Heart left ventricle (tissue), 16 donors: ENCODE measurements around the gene FXYD3. TPM values are rescaled to one million over a fixed set of nuclear protein-coding genes. Genes with fewer than 3 reads are reported as not detected.
A peak's percentile ranks its signal among the peaks of the same experiment; 100 is the strongest.
"Not testable (repeated sequence)": the region's sequence is repeated elsewhere in the genome, so short reads cannot be mapped to it uniquely, and the experiment has no call there.

Experiments used
- ATAC-seq, 4 donors: fragments of 200-7000 bp; cut with Tn5 transposase; one replicate each; pipeline ENCODE4 v1.9.1; 2020 to 2022; ENCODE audit warnings: moderate library complexity in 4 of 4, mild to moderate bottlenecking in 3 of 4, moderate number of reproducible peaks in 1 of 4
- DNase-seq, 5 donors: peaks; one replicate each; pipeline ENCODE4 v3.0.0-alpha.2; 2020
- H3K27ac ChIP-seq, 12 donors: fragments of 200-600 bp; sonication (generic) in 4 of 12; one replicate each; pipeline versions ENCODE4 v1.5.0 to v1.8.0; 2016 to 2022; ENCODE audit warnings: mild to moderate bottlenecking in 2 of 12
- H3K27me3 ChIP-seq, 9 donors: fragments of 200-600 bp; sonication (generic) in 2 of 9; one replicate each; pipeline versions ENCODE4 v1.5.1 to v1.8.0; 2016 to 2022; ENCODE audit warnings: mild to moderate bottlenecking in 3 of 9
- H3K36me3 ChIP-seq, 9 donors: fragments of 200-600 bp; sonication (generic) in 2 of 9; one replicate each; pipeline versions ENCODE4 v1.5.0 to v1.8.0; 2018 to 2022; ENCODE audit warnings: mild to moderate bottlenecking in 2 of 9
- H3K4me1 ChIP-seq, 12 donors: fragments of 200-600 bp; sonication (generic) in 4 of 12; one replicate each; pipeline versions ENCODE4 v1.5.0 to v1.8.0; 2016 to 2022; ENCODE audit warnings: mild to moderate bottlenecking in 3 of 12
- H3K4me3 ChIP-seq, 12 donors: fragments of 200-600 bp; sonication (generic) in 4 of 12; one replicate each; pipeline versions ENCODE4 v1.5.0 to v1.8.0; 2017 to 2022; ENCODE audit warnings: mild to moderate bottlenecking in 9 of 12, moderate library complexity in 4 of 12
- H3K9me3 ChIP-seq, 12 donors: fragments of 200-600 bp; sonication (generic) in 4 of 12; one replicate each; pipeline versions ENCODE4 v1.5.0 to v1.8.0; 2016 to 2022; ENCODE audit warnings: mild to moderate bottlenecking in 1 of 12
- POLR2A ChIP-seq, 2 donors: fragments of 450-650 bp; IDR thresholded peaks; one replicate each; pipeline ENCODE4 v1.6.1; 2017; ENCODE audit warnings: antibody characterized with exemption in 2 of 2, mild to moderate bottlenecking in 2 of 2, moderate library complexity in 2 of 2
- WGBS, 4 donors: extraction: QIAGEN DNeasy Blood & Tissue Kit in 2 of 4; methylation state at CpG; one replicate each; pipeline versions ENCODE4 v1.1.5 to v1.1.7; 2013 to 2018; 5-methylcytosine and 5-hydroxymethylcytosine counted together
- intact Hi-C, 10 donors: fragments of 100-400 bp; cut with DNase I; formaldehyde crosslinking; loops; one replicate each; pipeline versions ENCODE4 v1.11.1 to v1.14.2; 2022
- polyA plus RNA-seq, 2 donors: library from polyadenylated mRNA; stranded (reverse); fragments of 200-250 nt; gene quantifications; one replicate each; pipeline ENCODE4 v1.2.3, GENCODE V29; 2013
- total RNA-seq, 9 donors: library from RNA; depleted of rRNA in 2 of 9; stranded (reverse); fragments of >200 nt in 2 of 9; fragmentation: NEBNext Ultra II Directional in 3 of 9; extraction: Animal tissue kit (Norgen Biotek cat#: 25700) in 3 of 9; gene quantifications; one replicate each; pipeline versions ENCODE4 v1.1.0 to v1.2.4, GENCODE V29; 2016 to 2023
- TF ChIP-seq, protein P1 (sequence below), 12 donors: fragments of 200-600 bp; sonication (generic) in 4 of 12; IDR thresholded peaks; one replicate each; pipeline versions ENCODE4 v1.5.0 to v1.8.0; 2018 to 2022; ENCODE audit warnings: antibody characterized with exemption in 12 of 12, mild to moderate bottlenecking in 5 of 12
- donor health status: ischemic (EF 13 %, LVEDD 7.1; RV severe dilation, severe dysfunction).
- donor health status: healthy with polysubstance abuse.
- donor health status: DM: no; HTN: yes; CAD: no.
- donor health status: DM: no; HTN: no; CAD: no.
- donor health status: ischemic (EF 25% LVEDD 6.9; RV normal size, moderate dysfunction).
- donor health status: ischemic (EF 25% LVEDD 5.7; RV mildly dilated, moderate dysfunction).
- donor health status: healthy.
- donor health status: DM: yes; HTN: yes; CAD: no.
- donor health status: ischemic (EF 35%, LVEDD 5.7; RV mildly dilated, moderate dysfunction).
- donor health status: nonischemic (EF 11% LVEDD 7.7; RV severe dilation, severe dysfunction).
- donor health status: DM: yes; HTN: yes; CAD: no.
- donor health status: PGD.
- donor health status: ischemic (EF 29% LVEDD 5.4; RV normal size, mild dysfunction).
- donor health status: nonischemic (EF 23%, LVEDD 6.1; RV moderate dilation, normal function).

The FXYD3 gene
- total and polyA plus RNA-seq, 11 donors = 0.37 to 2.5 (median 0.93) TPM; not detected in 3

DNA sequence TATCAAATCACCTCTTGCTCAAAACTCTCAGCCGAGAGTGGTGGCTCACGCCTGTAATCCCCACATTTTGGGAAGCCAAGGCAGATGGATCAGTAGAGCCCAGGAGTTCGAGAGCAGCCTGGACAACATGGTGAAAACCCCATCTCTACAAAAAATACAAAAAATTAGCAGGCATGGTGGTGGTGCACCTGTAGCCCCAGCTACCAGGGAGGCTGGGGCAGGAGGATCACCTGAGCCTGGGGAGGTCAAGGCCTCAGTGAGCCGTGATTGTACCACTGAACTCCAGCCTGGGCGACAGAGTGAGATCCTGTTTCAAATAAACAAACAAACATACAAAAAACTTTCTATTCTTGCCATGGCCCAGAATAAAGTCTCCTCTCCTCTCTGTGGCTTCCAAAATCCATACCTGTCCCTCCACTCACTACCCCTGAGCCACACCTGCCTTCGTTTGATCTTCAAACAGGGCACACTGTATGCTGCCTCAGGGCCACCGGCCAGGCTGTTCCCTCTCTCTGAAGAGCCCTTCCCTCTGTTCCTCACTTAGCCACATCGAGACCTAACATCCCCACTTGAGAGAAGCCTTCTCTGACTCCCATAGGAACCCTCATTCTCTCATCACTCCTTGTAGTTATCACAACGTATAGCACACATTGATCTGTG is 12.9 kb downstream of the FXYD3 start:
- WGBS, 4 donors = 89 to 92% (median 91%) methylated on average over 9 of the region's 9 CpGs
- no peak for ATAC-seq
- Histone ChIP-seq H3K4me1 (peaks cover 0 to 22% (median 10%) of the 10 kb centered on the region in 12 donors), H3K36me3 (no peaks in the 10 kb centered on the region), H3K27ac (no peak overlapping the region), H3K9me3 (no peaks in the 10 kb centered on the region), H3K27me3 (no peaks in the 10 kb centered on the region), H3K4me3 (no peak overlapping the region)
- DNase-seq = no peak
- TF ChIP-seq POLR2A (IDR thresholded peaks at IDR 0.05) = no peak
- TF ChIP-seq, protein P1, sequence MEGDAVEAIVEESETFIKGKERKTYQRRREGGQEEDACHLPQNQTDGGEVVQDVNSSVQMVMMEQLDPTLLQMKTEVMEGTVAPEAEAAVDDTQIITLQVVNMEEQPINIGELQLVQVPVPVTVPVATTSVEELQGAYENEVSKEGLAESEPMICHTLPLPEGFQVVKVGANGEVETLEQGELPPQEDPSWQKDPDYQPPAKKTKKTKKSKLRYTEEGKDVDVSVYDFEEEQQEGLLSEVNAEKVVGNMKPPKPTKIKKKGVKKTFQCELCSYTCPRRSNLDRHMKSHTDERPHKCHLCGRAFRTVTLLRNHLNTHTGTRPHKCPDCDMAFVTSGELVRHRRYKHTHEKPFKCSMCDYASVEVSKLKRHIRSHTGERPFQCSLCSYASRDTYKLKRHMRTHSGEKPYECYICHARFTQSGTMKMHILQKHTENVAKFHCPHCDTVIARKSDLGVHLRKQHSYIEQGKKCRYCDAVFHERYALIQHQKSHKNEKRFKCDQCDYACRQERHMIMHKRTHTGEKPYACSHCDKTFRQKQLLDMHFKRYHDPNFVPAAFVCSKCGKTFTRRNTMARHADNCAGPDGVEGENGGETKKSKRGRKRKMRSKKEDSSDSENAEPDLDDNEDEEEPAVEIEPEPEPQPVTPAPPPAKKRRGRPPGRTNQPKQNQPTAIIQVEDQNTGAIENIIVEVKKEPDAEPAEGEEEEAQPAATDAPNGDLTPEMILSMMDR (IDR thresholded peaks at IDR 0.05) = no peak
- intact Hi-C loops = no loop called here

DNA sequence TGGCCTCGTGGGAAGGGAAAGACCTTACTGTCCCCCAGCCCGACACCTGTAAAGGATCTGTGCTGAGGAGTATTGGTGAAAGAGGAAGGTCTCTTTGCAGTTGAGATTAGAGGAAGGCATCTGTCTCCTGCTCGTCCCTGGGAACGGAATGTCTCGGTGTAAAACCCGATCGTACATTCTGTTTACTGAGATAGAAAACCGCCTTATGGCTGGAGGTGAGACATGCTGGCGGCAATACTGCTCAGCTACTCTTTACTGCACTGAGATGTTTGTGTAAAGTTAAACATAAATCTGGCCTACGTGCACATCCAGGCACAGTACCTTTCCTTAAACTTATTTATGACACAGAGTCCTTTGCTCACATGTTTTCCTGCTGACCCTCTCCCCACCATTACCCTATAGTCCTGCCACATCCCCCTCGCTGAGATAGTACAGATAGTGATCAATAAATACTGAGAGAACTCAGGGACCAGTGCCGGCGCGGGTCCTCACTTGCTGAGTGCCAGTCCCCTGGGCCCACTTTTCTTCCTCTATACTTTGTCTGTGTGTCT is 14.2 kb downstream of the FXYD3 start:
- WGBS, 4 donors = 64 to 73% (median 65%) methylated on average over 14 of the region's 14 CpGs
- DNase-seq, H3K27me3 ChIP-seq, H3K4me3 ChIP-seq, H3K9me3 ChIP-seq, H3K36me3 ChIP-seq, ATAC-seq: not testable (repeated sequence)
- intact Hi-C loops = loop anchor here in 6 of 10 donors (5.0 to 10.0 kb wide), 3 partner anchors 62 to 85 kb away; partner anchors contain the start of gene HPN (in 1 of the 6)
- peak overlapping the region in 2 of 12 donors; percentile 21 to 28 for H3K27ac ChIP-seq
- peaks cover 0 to 12% (median 4%) of the 10 kb centered on the region in 12 donors for H3K4me1 ChIP-seq

DNA sequence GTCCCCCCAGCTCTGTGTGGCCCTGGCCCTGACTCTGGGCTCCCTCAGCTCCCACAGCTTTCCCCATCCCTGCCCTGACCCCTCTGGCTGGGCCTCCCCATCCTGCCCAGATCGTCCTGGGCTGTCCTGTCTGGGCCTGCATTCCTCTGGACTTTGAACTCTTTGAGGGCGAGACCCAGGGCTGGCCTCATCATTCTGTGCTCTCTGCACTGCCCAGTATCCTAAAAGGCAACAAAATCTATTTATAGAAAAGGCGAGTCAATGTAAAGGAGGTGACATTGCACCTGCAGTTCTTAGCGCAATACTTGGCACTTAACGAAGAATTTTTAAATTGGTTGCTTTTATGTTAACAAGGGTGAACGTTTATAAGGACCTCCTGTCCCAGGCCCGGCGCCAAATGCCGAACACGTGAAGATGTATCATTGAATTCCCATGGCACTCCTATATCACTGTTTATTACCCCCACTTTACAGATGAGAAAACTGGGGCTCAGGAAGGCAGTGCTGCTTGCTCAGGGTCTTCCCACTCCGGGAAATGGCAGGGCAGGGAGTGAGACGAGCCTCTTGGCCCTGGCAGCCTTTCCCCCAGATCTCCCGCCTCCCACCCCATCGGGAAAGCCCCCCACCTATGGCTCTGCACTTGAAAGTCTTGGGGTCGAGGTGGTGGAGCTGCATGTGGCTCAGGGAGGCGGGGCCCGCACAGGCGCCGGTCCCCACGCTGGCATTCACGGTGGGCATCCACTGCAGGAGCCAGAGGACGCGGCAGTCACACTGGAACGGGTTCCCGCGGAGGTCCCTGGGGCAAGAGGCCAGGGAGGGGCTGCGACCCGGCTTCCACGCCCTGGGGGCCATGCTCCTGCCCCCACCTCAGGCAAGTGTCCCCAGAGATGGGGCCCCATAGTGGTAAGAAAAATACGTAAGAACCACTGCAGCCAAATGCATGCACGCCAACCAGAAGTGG is 15.4 kb downstream of the FXYD3 start:
- Histone ChIP-seq H3K4me1 (peaks cover 0 to 14% (median 8%) of the 10 kb centered on the region in 12 donors), H3K27ac (no peak overlapping the region), H3K9me3 (no peaks in the 10 kb centered on the region), H3K36me3 (no peaks in the 10 kb centered on the region), H3K27me3 (no peaks in the 10 kb centered on the region), H3K4me3 (no peak overlapping the region)
- TF ChIP-seq POLR2A (IDR thresholded peaks at IDR 0.05) = no peak
- TF ChIP-seq, protein P1 (IDR thresholded peaks at IDR 0.05) = no peak
- intact Hi-C loops = loop anchor here in 6 of 10 donors (5.0 to 10.0 kb wide), 3 partner anchors 64 to 86 kb away; partner anchors contain the start of gene HPN (in 1 of the 6)
- no peak for DNase-seq
- ATAC-seq = no peak
- WGBS, 4 donors = 83 to 85% (median 84%) methylated on average over 21 to 31 of the region's 31 CpGs

DNA sequence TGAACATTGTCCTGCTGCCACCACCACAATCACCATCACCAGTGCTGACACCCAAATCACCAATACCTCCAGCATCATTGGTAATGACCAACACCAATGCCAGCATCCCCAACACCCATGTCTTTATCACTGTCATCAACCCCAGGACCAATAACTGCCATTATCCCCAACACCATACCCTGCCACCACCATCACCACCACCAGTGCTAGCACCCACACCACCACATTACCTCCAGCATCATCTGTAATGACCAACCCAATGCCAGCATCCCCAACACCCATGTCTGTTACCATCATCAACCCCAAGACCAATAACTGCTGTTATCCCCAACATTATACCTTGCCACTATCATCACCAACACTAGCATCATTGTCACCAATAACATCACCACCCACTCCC is 16.6 kb downstream of the FXYD3 start:
- Histone ChIP-seq H3K27ac (no peak overlapping the region), H3K4me1 (peaks cover 0 to 22% (median 9%) of the 10 kb centered on the region in 12 donors), H3K9me3 (no peaks in the 10 kb centered on the region), H3K36me3 (no peaks in the 10 kb centered on the region), H3K27me3 (no peaks in the 10 kb centered on the region), H3K4me3 (no peak overlapping the region)
- ATAC-seq = no peak
- TF ChIP-seq, protein P1 (IDR thresholded peaks at IDR 0.05) = no peak
- no peak for TF ChIP-seq POLR2A (IDR thresholded peaks at IDR 0.05)
- intact Hi-C loops = loop anchor here in 6 of 10 donors (5.0 to 10.0 kb wide), 3 partner anchors 65 to 87 kb away; partner anchors contain the start of gene HPN (in 1 of the 6)
- no peak for DNase-seq
